Activated CD4-positive, CD25-positive, alpha-beta regulatory T cell treated with anti-CD3 and anti-CD28 coated beads, Interleukin-2, amount 50 U/mL, for 24 hours (primary cell): Measurements from ENCODE around the gene HORMAD2.

Source experiments
- ATAC-seq, 2 donors: fragments of 150-1000 bp; cut with Tn5 transposase; one replicate each; pipeline ENCODE4 v1.10.0; 2021; ENCODE audit warnings: mild to moderate bottlenecking in 1 of 2, moderate library complexity in 1 of 2

HORMAD2 gene

GRCh38 chr22:30114361-30114760, 34.1 kb downstream of the HORMAD2 start:
- no peak for ATAC-seq

DNA sequence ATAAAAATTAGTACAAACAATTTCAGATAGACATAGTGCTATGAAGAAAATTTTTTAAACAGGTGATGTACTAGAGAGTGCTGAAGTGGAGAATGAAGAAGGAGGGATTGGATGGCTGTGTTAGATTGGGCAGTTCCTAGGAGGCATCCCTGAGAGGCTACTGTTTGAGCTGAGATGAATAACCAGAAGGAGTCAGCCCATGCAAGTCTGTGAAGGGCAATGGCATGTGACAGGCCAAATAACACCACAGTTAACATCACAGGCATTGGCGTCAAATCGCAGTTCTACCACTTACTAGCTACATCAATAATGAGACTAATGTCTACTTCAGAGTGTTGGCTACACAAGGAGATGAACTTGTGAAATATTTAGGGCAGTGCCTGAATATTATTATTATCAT, 35.4 kb downstream of the HORMAD2 start:
- ATAC-seq = no peak

DNA sequence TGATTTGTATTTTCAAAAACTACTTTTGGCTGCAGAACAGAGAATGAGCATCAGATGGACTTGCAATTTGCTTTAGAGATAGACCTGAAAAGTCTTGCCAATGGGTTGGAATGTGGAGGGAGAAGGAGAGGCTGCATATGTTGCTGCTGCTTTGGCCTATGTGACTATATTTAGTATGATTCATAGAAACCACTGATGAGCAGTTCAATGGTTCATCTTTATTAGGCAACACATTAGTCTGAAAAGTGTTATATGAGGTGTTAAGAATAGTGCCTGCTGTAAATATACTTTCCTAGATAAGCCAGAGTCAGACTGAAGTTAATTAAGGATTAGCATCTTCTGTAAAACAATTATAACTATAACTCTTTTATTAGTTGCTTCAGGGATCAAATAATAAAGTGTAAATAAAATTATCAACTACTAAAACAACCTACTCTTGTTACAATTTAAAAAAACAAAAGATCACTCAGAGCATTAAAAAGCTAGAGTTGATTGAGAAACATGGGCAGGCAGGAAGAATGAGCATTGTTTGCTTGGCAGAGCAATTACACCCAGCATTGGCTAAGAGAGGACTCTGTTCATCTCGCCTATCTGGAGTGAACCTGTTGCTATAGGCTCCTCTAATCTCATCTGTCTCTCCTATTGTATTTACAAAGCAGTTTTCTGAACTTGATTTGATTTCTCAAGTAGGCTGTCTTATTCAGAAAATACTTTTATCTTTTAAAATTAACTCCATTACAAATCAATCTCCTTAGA, 36.3 kb downstream of the HORMAD2 start:
- peak; percentile 77 to 91 for ATAC-seq

DNA sequence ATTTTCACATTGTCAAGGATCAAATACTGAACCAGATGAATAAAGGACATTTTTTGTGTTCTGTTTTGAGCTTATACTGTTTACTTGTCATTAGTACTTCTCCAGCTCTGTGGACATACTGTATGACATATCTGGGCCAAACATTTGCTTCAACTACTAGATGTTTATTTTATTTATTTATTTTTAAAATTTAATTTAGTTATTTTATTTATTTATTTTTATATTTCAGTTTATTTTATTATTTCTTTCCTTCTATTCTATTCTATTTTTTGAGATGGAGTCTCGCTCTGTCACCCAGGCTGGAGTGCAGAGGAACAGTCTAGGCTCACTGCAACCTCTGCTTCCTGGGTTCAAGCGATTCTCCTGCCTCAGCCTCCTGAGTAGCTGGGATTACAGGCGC, 37.0 kb downstream of the HORMAD2 start:
- ATAC-seq = no peak

- no peak for ATAC-seq
Observed at GRCh38 chr22:30118291-30118690, 38.0 kb downstream of the HORMAD2 start.

GRCh38 chr22:30121960-30122359, 41.7 kb downstream of the HORMAD2 start:
- peak; percentile 21 to 30 for ATAC-seq

DNA sequence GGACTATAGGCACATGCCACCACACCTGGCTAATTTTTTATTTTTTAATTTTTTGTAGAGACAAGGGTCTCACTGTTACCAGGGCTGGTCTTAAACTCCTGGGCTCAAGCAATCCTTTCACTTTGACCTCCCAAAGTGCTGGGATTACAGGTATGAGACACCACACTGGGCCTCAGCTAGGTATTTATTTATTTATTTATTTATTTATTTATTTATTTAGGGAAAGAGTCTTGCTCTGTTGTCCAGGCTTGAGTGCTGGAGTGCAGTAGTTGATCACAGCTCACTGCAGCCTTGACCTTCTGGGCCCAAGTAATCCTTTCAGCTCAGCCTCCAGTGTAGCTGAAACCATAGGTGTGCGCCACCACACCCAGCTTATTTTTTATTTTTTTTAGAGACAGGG, 43.2 kb downstream of the HORMAD2 start:
- no peak for ATAC-seq

DNA sequence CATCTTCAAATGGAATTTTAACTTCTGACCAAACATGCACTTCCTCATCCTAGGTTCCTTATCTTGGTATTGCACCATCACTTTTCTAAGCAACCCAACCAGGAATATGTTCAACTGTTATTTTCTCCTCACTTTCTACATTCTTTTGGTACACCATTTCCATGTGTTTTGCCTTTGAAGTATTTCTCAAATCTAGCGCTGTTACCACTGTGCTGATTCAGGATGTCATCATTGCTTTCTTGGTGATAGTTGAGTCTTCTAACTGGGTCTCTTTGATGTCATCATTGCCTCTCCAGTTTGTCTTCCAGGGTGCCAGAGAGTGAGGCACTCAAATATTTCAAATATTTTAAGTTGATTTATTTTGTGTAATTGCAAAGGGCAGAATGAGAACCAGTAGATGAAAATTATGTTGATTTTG, 47.5 kb downstream of the HORMAD2 start:
- no peak for ATAC-seq

GRCh38 chr22:30128511-30128910, 48.2 kb downstream of the HORMAD2 start:
- ATAC-seq = no peak

- no peak for ATAC-seq
Observed at GRCh38 chr22:30129636-30130035, 49.4 kb downstream of the HORMAD2 start.

DNA sequence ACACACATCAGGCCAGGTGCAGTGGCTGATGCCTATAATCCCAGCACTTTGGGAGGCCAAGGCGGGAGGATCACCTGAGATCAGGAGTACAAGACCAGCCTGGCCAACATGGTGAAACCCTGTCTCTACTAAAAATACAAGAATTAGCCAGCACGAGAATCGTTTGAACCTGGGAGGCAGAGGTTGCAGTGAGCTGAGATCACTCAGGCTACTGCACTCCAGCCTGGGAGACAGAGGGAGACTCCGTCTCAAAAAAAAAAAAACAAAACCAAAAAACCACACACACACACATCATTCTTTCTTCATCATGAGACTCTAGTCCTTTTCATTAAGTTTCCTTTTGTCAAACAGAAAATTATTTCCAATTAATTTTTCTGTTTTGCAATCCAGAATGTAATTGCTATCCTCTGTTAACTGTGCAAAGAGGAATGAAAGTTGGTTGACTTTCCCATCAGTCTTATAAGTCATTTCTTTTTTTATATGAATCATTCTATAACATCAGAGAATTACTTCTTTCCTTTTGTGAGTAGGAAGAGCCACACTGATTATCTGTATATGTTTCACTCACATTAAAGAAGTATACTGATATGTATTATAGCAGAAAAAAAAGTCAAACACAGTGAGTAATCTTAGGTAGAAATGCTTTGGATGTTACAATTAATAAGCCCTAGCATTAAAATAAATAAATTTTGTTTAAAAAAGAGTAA, 52.2 kb downstream of the HORMAD2 start:
- ATAC-seq = no peak

GRCh38 chr22:30140414-30140813, 60.1 kb downstream of the HORMAD2 start:
- no peak for ATAC-seq

DNA sequence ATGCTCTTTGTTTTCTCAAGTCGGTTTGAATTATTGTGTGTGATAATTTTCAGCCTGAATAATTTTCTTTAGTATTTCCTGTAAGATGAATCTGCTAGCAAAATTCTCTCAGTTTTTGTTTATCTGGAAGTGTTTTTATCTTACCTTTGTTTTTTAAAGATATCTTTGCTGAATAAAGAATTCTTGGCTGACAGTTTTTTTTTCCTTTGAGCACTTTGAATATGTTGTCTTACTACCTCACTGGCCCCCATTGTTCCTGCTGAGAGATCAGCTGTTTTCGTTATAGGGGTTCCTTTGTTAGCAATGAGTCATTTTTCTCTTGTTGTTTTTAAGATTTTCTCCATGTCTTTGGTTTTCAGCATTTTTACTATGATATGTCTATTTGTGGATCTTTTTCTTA, 63.0 kb downstream of the HORMAD2 start:
- no peak for ATAC-seq

- no peak for ATAC-seq
Observed at GRCh38 chr22:30144391-30144790, 64.1 kb downstream of the HORMAD2 start.

GRCh38 chr22:30150212-30150611, 69.9 kb downstream of the HORMAD2 start:
- no peak for ATAC-seq

DNA sequence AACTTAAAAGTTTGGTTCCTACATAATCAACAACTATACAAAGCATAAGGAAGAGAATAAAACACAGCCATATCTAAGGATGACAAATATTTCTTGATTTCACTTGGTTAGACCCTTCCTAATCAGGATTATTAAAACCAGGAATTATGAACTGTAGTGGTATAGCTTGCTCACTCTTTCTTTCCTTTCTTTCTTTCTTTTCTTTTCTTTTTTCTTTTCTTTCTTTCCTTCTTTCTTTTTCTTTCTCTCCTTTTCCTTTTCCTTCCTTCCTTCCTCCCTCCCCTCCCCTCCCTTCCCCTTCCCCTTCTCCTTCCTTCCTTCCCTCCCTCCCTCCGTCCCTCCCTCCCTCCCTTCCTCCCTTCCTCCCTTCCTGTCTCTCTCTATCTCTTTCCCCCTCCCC, 78.0 kb downstream of the HORMAD2 start:
- ATAC-seq = no peak

DNA sequence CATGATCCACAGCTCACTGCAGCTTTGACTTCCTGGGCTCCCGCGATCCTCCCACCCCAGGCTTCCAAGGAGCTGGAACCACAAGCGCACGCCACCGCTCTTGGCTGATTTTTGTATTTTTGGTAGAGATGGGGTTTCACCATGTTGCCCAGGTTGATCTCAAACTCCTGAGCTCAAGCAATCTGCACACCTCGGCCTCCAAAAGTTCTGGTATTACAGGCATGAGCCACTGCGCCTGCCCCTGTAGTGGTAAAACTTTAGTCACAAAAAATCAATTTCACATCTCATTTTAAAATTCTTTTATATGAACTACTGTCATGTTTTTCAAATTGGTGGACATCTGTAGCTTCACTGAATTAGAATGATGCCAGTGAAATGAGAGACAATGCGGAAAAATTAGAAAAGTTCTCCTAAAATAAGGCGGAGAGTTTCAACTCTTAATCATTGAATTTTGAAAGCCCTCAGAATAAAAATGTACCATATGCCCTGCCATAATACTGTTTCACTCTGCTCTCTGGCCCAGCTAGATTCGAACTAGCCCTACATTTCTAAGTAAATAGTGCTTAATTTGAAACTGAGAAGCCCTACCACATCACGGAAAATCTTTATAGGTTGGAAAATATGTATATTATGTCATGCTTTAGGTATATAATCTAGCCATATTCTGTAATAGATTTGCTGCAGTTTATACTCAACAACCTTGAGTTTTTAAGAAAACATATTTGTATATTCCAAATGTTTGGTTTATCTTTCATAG, 78.7 kb downstream of the HORMAD2 start:
- peak; percentile 77 for ATAC-seq

DNA sequence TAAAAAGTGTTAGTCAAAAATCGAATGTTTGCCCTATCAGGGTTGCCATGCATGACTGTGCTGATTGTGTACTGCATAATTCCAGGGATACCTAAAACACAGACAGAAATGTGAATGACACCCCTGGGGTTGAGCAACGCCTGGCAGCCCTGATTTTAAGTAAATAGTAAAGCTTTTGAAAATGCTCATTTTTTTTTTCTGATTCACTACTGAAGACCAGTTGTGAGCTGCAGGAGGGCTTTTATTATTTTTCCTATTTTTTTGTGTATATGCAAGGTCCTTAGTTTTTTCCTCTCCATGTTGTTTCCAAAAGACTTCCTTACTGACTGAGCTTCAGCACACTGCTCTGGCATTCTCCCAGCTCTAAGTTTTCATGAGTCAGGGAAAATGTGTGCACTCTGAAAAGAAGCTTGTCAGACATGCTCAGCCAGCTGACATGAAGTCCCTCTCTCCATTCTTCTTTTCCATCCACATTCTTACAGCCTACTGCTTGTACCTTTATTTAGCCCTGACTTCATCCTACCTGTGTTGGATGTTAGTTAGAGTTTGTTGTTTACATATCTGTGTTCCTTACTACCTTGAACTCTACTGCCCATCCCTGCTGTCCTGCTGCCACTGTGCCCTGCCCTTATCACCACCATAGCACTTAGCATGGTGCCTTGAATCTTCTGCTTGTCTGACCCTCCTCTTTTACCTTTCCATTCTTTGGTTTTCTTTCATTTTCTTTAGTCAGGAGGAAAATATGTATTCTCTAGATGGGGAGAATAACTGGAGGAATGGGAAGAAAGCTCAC, 79.5 kb downstream of the HORMAD2 start:
- ATAC-seq = peak; percentile 29 to 40

GRCh38 chr22:30161051-30161469, 80.8 kb downstream of the HORMAD2 start:
- peak in 1 of 2 donors; percentile 22 for ATAC-seq

- peak; percentile 70 to 77 for ATAC-seq
Observed at GRCh38 chr22:30167296-30167695, 87.0 kb downstream of the HORMAD2 start.

DNA sequence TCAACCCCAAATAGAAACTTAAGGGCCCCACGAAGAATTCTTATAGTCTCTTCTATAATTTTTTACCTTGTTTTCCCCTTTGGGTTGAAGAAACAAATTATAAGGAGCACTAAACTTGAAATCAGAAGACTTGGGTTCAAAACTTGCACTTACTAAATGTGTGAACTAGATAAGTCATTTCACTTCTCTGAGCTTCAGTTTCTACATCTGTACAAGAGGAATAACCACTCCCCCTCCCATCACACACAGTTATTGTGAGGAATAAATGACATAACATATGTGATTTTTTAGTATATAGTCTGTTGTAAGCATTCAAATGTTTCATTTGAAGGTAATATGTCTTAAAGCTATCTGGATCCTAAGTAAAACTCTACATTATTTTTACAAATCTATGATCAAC, 87.5 kb downstream of the HORMAD2 start:
- ATAC-seq = peak; percentile 63 to 66

GRCh38 chr22:30169002-30169401, 88.7 kb downstream of the HORMAD2 start:
- peak in 1 of 2 donors; percentile 36 for ATAC-seq

DNA sequence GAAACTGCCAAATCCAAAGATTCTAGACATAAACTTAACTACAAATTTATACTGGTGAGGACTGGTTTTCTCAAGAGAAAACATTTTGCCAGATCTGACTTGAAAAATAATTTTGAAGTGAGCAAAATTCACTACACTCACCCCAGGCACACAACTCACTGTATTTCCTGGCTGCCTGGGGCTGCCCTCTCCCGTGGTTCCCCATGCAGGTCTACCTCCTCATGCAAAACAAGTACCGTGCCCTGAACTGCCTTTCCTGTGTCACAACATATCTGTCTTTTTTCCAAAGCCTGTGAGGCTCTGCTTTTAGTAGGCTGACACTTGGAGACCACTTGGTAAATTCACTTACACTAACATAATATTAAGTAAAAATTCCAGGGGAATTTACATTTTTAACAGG, 89.9 kb downstream of the HORMAD2 start:
- ATAC-seq = no peak
